Measurements from ENCODE around the gene UBASH3A. TPM values are rescaled to one million over a fixed set of nuclear protein-coding genes. Genes with fewer than 3 reads are reported as not detected.

Gene UBASH3A
- polyA plus RNA-seq, 3 donors: not detected

- Histone ChIP-seq H4K20me1 (ENCODE audit: insufficient read depth, low read length) (no peaks in the 10 kb centered on the region), H3K4me3 (replicated peaks in 1 of 3; ENCODE audit: low read depth in 2 of 3, low read length in 3 of 3) (no peak overlapping the region), H3K4me2 (replicated peaks; ENCODE audit: extremely low read depth, low read length, poor library complexity, severe bottlenecking) (no peak overlapping the region), H3K9ac (ENCODE audit: insufficient read depth, low read length, poor library complexity, severe bottlenecking) (no peak overlapping the region), H2AFZ (ENCODE audit: insufficient read depth, low read depth, low read length, poor library complexity, severe bottlenecking) (no peak overlapping the region), H3K4me1 (ENCODE audit: control insufficient read depth in 1 of 2, insufficient read depth in 2 of 2, low read length in 2 of 2) (no peaks in the 10 kb centered on the region), H3K9me3 (replicated peaks in 1 of 2; ENCODE audit: control insufficient read depth in 1 of 2, insufficient read depth in 1 of 2, low read length in 2 of 2) (no peaks in the 10 kb centered on the region), H3K27ac (ENCODE audit: low read depth in 1 of 2, low read length in 2 of 2) (no peak overlapping the region), H3K36me3 (replicated peaks in 1 of 2; ENCODE audit: control insufficient read depth in 1 of 2, insufficient read depth in 2 of 2, low read length in 2 of 2) (no peaks in the 10 kb centered on the region), H3K79me2 (ENCODE audit: insufficient read depth, low read length) (no peaks in the 10 kb centered on the region), H3K27me3 (ENCODE audit: control insufficient read depth in 2 of 2, insufficient read depth in 2 of 2, low read length in 2 of 2) (no peaks in the 10 kb centered on the region)
- Mint-ChIP-seq H3K27me3 (ENCODE audit: low read depth in 3 of 3) (peaks cover 0 to 3% (median 1%) of the 10 kb centered on the region in 3 donors), H3K27ac (no peak overlapping the region), H3K4me1 (no peaks in the 10 kb centered on the region), H3K36me3 (no peaks in the 10 kb centered on the region), H3K9me3 (no peaks in the 10 kb centered on the region), H3K4me3 (no peak overlapping the region)
- 89% methylated on average over 32 of the region's 34 CpGs for WGBS (ENCODE audit: insufficient coverage)
- no peak for DNase-seq
- intact Hi-C loops (cut with micrococcal nuclease): loop anchor here in 1 of 2 donors (10.0 kb wide), 1 partner anchor 299 kb away; no protein-coding TSS in a partner anchor
- TF ChIP-seq CTCF (IDR thresholded peaks at IDR 0.05): no peak
These were observed 40.4 kb downstream of the UBASH3A start for GRCh38 chr21:42443876-42444744.

GRCh38 chr21:42444745-42445059 lies 41.0 kb downstream of the UBASH3A start:
- Mint-ChIP-seq H3K4me1 (peaks cover 1% of the 10 kb centered on the region), H3K27ac (no peak overlapping the region), H3K4me3 (no peak overlapping the region), H3K9me3 (peaks cover 0 to 1% (median 0%) of the 10 kb centered on the region in 7 donors), H3K36me3 (no peaks in the 10 kb centered on the region), H3K27me3 (ENCODE audit: low read depth in 3 of 3) (peaks cover 0 to 4% (median 1%) of the 10 kb centered on the region in 3 donors)
- 94% methylated on average over 10 of the region's 10 CpGs for WGBS (ENCODE audit: insufficient coverage)
- no peak for TF ChIP-seq CTCF (IDR thresholded peaks at IDR 0.05)
- intact Hi-C loops (cut with micrococcal nuclease): loop anchor here (5.0 to 10.0 kb wide), 5 partner anchors 62 to 300 kb away; no protein-coding TSS in a partner anchor
- no peak overlapping the region for H3K4me3 ChIP-seq (replicated peaks in 1 of 3; ENCODE audit: low read depth in 2 of 3, low read length in 3 of 3)
- H2AFZ ChIP-seq (ENCODE audit: insufficient read depth, low read depth, low read length, poor library complexity, severe bottlenecking): no peak overlapping the region
- H3K4me1 ChIP-seq (ENCODE audit: control insufficient read depth in 1 of 2, insufficient read depth in 2 of 2, low read length in 2 of 2): peaks cover 0 to 1% of the 10 kb centered on the region in 2 donors
- H3K36me3 ChIP-seq (replicated peaks in 1 of 2; ENCODE audit: control insufficient read depth in 1 of 2, insufficient read depth in 2 of 2, low read length in 2 of 2): no peaks in the 10 kb centered on the region
- DNase-seq: no peak
- H3K4me2 ChIP-seq (replicated peaks; ENCODE audit: extremely low read depth, low read length, poor library complexity, severe bottlenecking): no peak overlapping the region
- H3K27ac ChIP-seq (ENCODE audit: low read depth in 1 of 2, low read length in 2 of 2): no peak overlapping the region
- H3K79me2 ChIP-seq (ENCODE audit: insufficient read depth, low read length): no peaks in the 10 kb centered on the region
- H3K27me3 ChIP-seq (ENCODE audit: control insufficient read depth in 2 of 2, insufficient read depth in 2 of 2, low read length in 2 of 2): no peaks in the 10 kb centered on the region
- no peaks in the 10 kb centered on the region for H4K20me1 ChIP-seq (ENCODE audit: insufficient read depth, low read length)
- no peak overlapping the region for H3K9ac ChIP-seq (ENCODE audit: insufficient read depth, low read length, poor library complexity, severe bottlenecking)
- no peaks in the 10 kb centered on the region for H3K9me3 ChIP-seq (replicated peaks in 1 of 2; ENCODE audit: control insufficient read depth in 1 of 2, insufficient read depth in 1 of 2, low read length in 2 of 2)
